GM04504 (cell line): ENCODE measurements around the gene CTCF.
"Not testable (repeated sequence)": the region's sequence is repeated elsewhere in the genome, so short reads cannot be mapped to it uniquely, and the experiment has no call there.

Experiments
- DNase-seq: peaks from one replicate; pipeline ENCODE4 v3.0.0-alpha.2; 2012; ENCODE audit warnings: low read depth

Gene CTCF, protein sequence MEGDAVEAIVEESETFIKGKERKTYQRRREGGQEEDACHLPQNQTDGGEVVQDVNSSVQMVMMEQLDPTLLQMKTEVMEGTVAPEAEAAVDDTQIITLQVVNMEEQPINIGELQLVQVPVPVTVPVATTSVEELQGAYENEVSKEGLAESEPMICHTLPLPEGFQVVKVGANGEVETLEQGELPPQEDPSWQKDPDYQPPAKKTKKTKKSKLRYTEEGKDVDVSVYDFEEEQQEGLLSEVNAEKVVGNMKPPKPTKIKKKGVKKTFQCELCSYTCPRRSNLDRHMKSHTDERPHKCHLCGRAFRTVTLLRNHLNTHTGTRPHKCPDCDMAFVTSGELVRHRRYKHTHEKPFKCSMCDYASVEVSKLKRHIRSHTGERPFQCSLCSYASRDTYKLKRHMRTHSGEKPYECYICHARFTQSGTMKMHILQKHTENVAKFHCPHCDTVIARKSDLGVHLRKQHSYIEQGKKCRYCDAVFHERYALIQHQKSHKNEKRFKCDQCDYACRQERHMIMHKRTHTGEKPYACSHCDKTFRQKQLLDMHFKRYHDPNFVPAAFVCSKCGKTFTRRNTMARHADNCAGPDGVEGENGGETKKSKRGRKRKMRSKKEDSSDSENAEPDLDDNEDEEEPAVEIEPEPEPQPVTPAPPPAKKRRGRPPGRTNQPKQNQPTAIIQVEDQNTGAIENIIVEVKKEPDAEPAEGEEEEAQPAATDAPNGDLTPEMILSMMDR

DNA sequence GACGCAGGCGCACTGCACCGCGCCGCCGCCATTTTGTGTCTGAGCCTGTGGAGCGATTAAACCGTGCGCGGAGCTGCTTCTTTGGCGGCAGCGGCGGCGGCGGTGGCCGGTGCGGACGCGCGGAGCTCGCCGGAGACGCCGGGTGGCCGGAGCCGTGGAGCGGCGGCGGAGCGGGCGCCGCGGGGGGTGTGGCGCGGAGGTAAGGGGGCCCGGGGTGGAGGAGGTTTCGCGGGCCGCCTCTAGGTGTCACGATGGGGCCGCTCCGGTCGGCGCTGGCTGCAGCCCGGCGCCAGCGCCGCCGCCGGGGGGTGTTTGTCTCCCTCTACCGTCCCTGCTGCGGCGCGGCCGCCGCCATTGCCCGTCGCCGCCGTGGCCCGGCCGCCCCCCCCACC is at the start of gene CTCF:
TSS of gene CTCF (plus strand) at position 1 of the 392 bp plus-strand sequence. CDS start 48,307 bp downstream, outside the sequence.
- DNase-seq = no peak

DNA sequence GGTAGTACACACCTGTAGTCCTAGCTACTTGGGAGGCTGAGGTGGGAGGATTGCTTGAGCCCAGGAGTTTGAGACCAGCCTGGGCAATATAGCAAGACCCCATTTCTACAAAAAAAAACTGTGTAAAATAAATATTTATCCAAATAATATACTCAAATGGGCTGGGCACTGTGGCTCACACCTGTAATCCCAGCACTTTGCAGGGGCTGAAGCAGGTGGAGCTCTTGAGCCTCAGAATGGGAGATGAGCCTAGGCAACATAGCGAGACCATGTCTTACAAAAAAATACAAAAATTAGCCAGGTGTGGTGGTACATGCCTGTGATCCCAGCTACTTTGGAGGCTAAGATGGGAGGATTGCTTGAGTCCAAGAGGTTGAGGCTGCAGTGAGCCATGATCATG is 48.4 kb upstream of the CTCF start:
- not testable (repeated sequence) for DNase-seq

DNA sequence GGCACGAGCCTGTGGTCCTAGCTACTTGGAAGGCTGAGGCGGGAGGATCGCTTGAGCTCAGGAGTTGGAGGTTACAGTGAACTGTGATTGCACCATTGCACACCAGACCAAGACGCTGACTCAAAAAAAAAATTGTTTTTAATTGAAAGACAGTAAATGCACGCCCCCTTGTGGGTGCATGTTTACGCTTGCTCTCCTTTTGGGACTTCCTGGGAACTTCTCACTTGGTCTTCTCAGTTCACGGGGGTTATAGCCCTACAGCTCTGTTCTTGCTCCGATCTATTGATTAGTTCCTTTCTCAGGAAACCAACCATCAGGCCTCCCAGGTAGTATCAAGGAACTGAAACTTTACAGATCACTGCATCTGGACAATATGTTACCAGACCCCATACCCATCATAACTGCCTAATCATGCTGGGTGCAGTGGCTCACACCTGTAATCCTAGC is 47.9 kb upstream of the CTCF start:
- DNase-seq = peak; percentile 58

DNA sequence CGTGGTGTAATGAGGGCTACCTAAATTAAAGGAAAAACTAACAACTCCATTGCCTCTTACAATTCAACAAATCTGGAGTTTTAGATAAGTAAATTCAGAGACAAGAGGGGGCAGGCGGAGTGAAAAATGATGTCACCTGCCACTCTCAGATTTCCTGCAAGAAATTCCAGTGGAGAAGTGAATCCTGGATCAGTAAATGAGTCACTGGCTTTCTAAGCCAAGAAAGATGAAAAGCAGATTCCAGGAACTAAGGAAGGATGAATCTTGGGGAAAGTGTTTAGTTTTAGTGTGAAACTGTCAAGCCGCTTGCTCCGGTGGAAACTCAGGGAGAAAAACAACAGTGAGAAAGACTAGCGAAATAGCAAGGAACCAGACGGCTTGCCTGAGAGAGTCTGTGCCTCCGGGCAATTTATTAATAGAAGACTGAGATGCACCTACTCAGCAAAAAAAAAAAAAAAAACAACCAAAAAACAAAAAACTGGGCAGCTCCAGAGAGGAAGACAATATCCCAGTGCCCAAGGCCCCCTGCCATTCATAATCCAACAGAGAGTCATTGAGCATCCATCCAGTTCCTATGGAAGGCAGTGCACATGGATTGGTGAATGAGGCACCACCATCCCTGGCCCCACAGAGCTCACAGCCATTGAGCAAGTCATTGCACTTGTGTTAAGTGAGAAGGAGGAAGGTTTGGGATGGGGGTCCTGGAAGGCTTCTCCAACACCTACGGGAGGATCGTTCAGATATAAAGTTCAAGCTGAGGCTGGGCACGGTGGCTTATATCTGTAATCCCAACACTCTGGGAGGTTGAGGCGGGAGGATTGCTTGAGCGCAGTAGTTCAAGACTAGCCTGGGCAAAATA is 45.8 kb upstream of the CTCF start:
- DNase-seq = no peak

DNA sequence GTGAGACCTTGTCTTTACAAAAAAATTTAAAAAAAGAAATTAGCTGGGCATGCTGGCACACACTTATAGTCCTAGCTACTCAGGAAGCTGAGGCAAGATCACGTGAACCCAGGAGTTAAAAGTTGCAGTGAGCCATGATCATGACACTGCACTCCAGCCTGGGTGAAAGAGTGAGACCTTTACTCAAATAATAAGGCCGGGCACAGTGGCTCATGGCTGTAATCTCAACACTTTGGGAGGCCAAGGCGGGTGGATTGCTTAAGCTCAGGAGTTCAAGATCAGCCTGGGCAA is 45.2 kb upstream of the CTCF start:
- no peak for DNase-seq

DNA sequence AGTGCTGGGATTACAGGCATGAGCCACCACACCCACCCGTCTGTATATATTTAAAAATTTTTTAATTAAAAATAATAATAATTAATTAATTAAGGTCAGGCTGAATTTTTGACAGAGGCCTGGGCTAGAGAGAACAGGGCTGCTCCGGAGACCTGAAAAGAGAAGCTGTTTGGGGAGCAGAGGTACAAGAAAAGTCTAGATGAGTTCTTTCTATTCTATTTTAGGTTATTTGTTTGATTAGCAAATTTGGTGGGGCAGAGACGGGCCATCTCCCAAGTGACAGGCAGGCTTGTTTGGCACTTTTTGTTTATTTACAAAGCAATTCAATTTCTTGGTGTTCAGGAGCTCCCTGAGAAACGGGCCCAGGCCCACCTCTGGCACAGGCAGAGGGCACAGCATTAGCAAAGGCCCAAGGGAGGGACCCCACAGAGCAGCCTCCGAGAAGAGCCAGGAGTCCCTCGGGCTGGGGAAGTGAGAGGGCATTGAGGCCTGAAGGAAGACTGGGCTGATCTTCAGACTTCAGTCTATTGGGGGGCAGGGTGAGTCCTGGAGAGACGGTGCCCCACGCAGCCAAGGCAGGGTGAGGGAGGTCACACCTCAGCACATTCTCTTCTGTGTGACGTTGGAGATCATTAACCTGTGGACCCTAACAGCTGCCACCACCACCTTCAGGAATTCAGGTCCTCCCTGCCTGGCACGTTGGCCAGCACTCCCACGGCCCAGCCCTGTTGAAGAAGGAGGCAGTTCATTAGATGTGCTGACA is 44.5 kb upstream of the CTCF start:
- no peak for DNase-seq

DNA sequence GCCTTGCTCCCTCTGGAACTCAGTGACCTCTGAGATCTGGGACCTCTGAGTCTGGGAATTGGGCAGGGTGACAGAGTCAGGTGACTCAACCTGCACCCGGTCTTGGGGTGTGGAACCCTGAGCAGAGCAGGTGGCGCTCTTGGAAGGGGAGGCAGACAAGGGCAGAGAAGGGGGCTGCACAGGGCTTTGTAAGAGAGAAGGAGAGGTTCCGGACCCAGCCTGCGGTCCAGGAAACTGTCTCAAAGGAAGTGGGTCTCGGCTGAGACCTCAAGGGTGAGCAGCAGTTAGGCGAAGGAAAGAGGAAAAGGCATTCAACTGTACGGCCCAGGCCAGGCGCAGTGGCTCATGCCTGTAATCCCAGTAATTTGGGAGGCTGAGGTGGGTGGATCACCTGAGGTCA is 43.6 kb upstream of the CTCF start:
- no peak for DNase-seq

DNA sequence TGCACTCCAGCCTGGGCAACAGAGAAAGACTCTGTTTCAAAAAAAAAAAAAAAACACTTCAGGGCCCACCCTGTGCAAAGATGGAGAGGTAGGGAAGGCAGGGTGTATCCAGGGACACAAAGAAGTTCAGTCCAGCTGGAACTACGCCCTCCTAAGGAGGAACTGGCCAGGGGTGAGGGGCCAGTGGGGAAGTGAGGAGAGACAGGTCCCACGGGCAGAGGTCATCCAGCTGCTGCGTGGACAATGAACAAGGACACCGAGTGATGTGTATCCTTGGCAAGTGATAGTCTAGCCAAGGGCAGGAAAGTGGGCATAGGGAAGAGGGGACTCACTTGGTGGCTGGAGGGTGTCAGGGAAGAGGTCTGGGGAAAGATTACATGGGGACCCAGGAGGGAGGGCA is 43.1 kb upstream of the CTCF start:
- no peak for DNase-seq

DNA sequence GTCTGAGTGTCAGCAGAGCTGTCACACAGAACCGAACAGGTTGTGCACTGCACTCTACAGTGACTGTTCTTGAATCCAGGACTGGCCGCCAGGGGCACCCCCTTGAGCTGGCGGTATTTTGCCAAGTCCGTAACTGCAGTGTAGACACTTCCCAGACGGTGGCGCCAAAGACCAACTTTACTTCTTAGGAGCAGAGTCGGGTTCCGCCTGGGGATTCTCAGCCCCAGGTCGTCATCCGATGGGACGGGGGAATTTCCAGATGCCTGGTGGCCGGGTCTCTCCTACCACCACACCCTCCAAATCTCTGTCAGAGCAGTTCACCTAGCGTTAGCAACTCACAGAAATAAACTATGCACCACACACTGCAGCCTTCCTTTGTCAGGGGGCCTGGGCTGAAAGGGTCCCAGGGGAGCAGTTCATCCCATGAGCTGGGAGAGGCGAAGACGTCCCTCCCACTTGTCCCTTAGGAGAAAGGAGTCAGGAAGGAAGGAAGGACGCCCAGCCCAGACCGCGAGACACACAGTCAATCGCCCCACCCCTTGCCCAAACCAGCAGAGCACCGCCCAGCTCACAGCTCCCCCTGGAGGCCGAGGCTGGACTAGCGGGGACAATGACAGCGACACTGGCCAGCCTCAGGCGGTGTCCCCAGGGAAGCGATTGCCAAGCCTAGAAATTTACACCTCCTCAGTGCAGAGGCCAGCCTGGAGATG is 41.1 kb upstream of the CTCF start:
- peak; percentile 92 for DNase-seq

DNA sequence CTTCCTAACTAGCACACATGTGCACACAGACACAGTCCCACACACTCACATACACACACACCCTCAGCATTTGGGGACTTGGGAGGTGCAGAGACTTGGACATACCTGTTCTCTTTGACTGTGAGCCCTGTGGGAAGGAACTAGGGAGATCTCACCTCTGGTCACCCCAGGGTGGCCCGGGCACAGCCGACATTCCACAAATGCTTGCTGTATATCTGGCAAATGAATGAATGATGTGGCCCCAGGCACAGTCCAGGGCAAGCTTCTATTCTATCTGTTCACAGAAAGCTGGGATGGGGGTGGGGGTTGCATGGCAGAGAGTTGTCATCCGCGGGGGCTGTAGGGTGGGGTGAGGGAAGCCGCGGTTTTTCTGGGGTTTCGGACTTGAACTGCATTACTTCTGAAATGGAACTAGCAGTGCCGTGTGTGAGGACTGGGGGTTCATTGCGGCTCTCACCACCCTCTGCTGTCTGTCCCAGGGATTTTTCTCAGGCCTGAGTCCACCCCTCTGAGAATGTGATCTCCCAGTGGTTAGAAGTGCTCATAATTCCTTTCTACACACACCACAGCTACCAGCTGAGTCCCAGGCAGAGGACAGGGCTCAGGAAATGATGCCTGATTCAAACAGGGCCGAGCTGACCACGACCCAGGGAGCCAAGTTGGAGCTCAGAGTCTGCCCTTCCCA is 37.0 kb upstream of the CTCF start:
- no peak for DNase-seq

DNA sequence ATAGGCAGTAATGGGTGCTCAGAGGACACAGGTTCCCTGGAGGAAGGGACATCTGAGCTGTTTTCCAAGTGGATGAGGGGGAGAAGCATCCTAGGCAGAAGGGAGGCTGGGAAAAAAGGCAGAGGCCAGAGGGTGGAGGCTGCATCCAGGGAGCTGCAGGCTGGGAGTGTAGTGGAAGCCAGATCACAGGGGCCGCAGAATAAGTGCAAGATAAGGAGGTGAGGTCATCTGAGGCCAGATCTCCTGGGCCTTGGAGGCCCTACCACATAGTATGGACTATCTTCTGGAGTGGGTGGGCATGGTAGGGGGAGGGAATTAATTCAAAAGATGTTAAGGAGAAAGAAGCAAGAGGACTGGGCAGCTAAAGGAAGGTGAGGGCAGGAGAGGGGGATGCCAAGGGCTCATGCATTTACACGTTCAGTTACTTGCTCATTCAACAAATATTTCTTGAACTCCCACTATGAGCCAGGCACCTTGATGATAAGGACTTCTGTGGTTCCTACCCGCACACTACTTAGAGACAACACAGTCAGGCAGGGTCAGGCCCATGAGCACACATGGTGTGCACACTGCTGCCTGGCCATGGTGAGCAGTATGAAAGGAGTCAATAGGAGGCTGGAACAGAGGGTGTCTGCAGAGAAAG is 36.1 kb upstream of the CTCF start:
- DNase-seq = no peak

DNA sequence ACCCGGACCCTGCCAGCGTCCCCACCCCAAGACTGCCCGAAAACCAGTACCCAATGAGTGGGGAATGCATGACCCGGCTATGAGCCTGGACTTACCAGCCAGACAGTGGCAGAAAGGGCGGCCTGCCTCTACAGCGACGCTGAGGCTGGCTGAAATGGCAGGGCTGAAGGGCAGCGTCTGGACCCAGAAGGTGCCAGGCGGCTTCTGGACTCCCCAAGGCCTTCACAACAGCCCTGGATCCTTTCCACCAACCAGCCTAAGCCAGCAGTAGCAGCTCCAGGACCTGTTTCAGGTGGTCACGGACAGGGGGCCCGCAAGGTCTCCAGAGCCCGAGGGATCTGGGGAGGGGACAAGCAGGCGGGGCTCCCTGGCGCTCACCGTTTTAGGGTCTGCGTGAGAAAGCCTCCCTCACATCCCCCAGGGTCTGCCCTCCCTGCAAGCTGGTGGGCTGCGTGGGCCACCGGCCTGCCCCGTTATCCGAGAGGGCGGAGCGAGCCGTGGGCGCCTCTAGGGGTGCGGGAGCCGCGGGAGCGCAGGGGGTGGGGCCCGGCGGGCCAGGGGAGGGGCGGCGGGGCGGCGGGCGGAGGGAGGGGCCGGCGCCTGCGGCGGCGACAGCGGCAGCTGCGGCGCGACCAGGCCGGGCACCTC is 34.0 kb upstream of the CTCF start, which contains the start of gene RIPOR1:
TSS of gene RIPOR1 (plus strand) at position 608 of the 648 bp plus-strand sequence. CDS start 9,618 bp downstream, outside the sequence.
- DNase-seq = no peak

DNA sequence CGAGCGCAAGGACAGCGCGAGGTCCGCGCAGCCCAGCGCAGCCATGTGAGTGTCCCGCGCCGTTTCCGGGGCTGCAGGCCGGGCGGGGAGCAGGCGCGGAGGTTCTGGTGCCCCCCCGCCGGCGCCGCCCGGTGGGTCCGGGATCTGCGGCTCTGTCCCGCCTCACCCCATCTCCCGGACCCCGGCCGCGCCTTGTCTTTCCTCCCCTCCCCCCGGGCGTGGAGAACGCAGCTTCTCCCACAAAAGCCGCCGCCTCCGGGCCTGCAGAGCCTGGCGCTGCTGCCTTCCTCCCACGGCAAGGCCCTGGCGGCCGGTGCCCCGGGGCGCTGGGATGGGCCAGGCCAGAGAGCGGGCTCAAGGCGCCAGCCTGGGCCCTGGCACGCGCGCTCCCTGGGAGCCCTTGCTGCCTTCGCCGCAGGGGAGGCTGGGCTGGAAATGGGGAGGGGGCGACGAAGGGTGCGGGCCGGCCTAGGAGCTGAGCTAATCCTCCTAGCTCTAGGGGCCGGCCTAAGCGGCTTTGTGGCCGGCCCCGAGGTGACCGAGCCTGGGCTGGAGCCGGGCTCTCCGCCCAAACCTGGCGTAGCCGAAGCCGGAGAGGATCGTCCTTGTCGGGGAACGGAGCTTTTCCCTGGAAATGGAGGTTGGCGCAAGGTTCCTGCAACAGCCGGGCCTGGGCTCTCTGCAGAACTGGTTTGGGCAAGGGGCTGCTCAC is 33.3 kb upstream of the CTCF start:
- no peak for DNase-seq

DNA sequence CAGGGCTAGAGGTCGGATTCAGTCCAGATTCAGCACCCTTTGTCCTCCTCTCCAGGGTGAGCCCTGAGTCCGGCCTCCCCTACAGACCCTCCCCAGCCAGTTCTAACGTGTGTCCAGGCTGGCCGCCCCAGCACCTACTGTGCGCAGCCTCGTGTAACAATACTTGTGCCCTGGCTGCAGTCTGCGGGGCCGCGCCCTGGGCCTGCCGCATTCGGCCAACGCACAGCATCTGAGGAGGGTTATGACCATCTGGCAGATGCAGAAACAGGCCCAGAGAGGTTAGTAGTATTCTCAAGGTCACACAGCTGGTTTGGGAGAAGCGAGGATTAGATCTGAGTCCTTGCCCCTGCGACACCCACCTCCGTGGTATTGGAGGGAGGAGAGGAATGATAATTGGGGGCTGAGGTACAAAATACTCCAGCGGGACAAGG is 32.7 kb upstream of the CTCF start:
- DNase-seq = no peak

DNA sequence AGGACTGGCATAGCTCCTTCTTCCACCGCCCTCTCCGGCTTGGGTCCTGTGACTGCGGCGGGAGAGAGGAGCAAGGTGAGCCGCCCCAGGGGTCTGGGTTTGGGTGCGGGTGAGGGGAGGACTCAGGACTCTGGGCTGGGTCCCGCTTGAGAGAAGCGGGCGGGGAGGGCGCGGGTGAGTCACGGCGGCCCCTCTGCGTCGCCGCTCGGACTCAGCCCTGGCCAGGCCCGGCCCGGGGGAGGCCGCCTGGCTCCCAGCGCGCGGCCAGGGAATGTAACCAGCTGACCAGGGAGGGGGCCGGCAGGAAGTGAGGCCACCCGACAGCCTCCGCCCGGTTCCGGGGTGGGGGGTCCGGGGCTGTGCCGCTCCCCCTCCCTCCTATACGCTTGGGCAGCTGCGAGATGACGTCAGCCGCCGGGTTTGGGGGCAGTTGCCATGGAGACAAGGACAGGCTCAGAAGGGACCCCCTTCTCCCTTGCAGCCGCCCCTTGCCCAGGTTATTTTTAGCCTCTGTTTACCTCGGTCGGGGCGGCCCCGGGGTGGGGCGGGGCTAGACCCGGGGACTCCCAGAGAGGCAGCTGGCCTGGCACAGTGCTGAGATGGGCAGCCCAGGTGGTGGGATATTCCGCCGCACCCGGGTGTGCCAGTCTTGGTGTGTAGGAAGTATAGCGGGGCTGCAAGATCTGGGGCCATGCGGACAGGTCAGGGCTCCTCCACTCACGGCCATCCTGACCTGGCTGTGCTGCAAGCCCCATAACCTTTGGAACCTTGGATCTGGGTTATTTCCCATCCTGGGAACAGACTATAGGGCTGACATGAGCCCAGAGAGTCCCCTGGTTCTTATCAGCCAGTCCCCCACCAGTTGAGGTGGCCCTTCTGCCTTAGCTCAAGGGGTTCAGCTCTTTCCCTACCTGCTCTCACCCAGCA is 32.0 kb upstream of the CTCF start:
- no peak for DNase-seq

DNA sequence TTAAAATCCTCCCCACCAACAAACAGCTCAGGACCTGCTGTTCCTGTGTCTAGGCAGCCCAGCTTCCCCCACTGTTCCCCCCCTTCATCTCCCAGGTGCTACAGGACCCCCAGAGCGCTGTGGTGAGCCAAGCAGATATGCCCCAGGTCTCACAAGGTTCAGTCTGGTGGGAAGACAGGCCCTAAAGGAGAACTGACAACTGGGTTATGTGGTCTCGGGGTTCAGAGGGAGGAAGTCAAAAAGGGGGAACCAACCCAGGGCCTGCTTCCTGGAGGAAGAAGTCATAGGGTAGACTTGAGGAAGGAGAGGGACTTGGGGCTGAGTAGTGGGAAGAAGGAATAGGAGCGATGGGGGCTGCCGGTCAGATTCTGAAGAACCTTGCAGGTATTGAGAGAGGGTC is 31.1 kb upstream of the CTCF start:
- no peak for DNase-seq

DNA sequence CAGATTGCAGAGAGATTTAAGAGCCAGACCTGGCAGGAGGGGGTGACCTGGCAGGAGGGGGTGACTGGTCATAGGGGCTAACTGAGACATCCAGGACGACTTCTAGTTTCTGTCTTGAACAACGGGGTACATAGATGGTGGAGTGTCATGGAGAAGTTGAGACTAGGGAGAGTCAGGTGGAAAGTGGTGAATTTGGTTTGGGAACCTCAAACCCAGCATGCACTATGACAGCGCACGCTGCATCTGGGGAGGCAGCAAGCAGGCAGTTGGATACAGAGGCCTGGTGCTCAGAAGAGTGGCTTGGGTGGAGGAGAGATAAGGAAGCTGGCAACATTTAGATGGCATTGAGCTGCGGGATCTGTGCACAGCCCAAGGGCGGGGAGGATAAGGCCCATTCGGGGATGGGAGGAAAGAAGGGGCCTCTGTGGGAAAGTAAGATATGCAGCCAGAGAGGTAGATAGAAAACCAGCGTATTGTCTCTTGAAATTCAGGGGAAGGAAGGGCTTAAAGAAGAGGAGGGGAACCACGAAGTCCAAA is 29.2 kb upstream of the CTCF start:
- DNase-seq = no peak
